ENCODE data around the gene TMEM184C. TPM values are rescaled to one million over a fixed set of nuclear protein-coding genes. Genes with fewer than 3 reads are reported as not detected.

The TMEM184C gene
- total and polyA plus RNA-seq, 2 donors (not counting 1 experiment from before 2014, with no cell fraction given), result 30.6 to 34.3 TPM

- Histone ChIP-seq H3K27ac (ENCODE audit: insufficient read depth, low read length) (no peak overlapping the region), H2AFZ (ENCODE audit: low read length) (no peak overlapping the region), H3K4me1 (ENCODE audit: control insufficient read depth, extremely low read depth, insufficient read depth, low read length) (peaks cover 7% of the 10 kb centered on the region), H3K79me2 (ENCODE audit: control insufficient read depth, insufficient read depth, low read length) (no peaks in the 10 kb centered on the region), H4K20me1 (ENCODE audit: control insufficient read depth, extremely low read depth, insufficient read depth, low read length) (no peaks in the 10 kb centered on the region), H3K36me3 (ENCODE audit: control insufficient read depth, insufficient read depth, low read length) (no peaks in the 10 kb centered on the region), H3K9me3 (ENCODE audit: control insufficient read depth, insufficient read depth, low read depth, low read length) (no peaks in the 10 kb centered on the region), H3K27me3 (ENCODE audit: control insufficient read depth, insufficient read depth, low read length) (no peaks in the 10 kb centered on the region), H3K4me3 (replicated peaks in 1 of 4; ENCODE audit: control extremely low read depth in 1 of 4, insufficient read depth in 1 of 4, low read depth in 3 of 4, low read length in 4 of 4) (no peak overlapping the region), H3K4me2 (ENCODE audit: extremely low read depth, insufficient read depth, low read length) (no peak overlapping the region), H3K9ac (ENCODE audit: insufficient read depth, low read length) (no peak overlapping the region)
- TF ChIP-seq CTCF (conservative IDR thresholded peaks at IDR 0.05 in 1 of 2, IDR thresholded peaks at IDR 0.05 in 1 of 2; ENCODE audit: low read depth in 1 of 2, low read length in 2 of 2) (no peak), EZH2 (IDR thresholded peaks at IDR 0.05; ENCODE audit: low read length, missing control alignments) (no peak)
- DNase-seq (ENCODE audit: low read depth in 2 of 2), result peak in 1 of 2 donors; percentile 62
Measured at GRCh38 chr4:147674496-147674895, 57.3 kb downstream of the TMEM184C start.

GRCh38 chr4:147678106-147678505 lies 60.9 kb downstream of the TMEM184C start:
- no peak overlapping the region for H3K27ac ChIP-seq (ENCODE audit: insufficient read depth, low read length)
- no peaks in the 10 kb centered on the region for H3K9me3 ChIP-seq (ENCODE audit: control insufficient read depth, insufficient read depth, low read depth, low read length)
- H2AFZ ChIP-seq (ENCODE audit: low read length), result no peak overlapping the region
- no peaks in the 10 kb centered on the region for H4K20me1 ChIP-seq (ENCODE audit: control insufficient read depth, extremely low read depth, insufficient read depth, low read length)
- no peaks in the 10 kb centered on the region for H3K36me3 ChIP-seq (ENCODE audit: control insufficient read depth, insufficient read depth, low read length)
- H3K9ac ChIP-seq (ENCODE audit: insufficient read depth, low read length), result no peak overlapping the region
- no peak overlapping the region for H3K4me3 ChIP-seq (replicated peaks in 1 of 4; ENCODE audit: control extremely low read depth in 1 of 4, insufficient read depth in 1 of 4, low read depth in 3 of 4, low read length in 4 of 4)
- H3K27me3 ChIP-seq (ENCODE audit: control insufficient read depth, insufficient read depth, low read length), result no peaks in the 10 kb centered on the region
- H3K79me2 ChIP-seq (ENCODE audit: control insufficient read depth, insufficient read depth, low read length), result peaks cover 11% of the 10 kb centered on the region
- H3K4me1 ChIP-seq (ENCODE audit: control insufficient read depth, extremely low read depth, insufficient read depth, low read length), result peaks cover 9% of the 10 kb centered on the region
- H3K4me2 ChIP-seq (ENCODE audit: extremely low read depth, insufficient read depth, low read length), result peak overlapping the region; percentile 32
- DNase-seq (ENCODE audit: low read depth in 2 of 2), result peak in 1 of 2 donors; percentile 44
- TF ChIP-seq EZH2 (IDR thresholded peaks at IDR 0.05; ENCODE audit: low read length, missing control alignments) (no peak), CTCF (conservative IDR thresholded peaks at IDR 0.05 in 1 of 2, IDR thresholded peaks at IDR 0.05 in 1 of 2; ENCODE audit: low read depth in 1 of 2, low read length in 2 of 2) (no peak)

- Histone ChIP-seq H3K9me3 (ENCODE audit: control insufficient read depth, insufficient read depth, low read depth, low read length) (no peaks in the 10 kb centered on the region), H3K9ac (ENCODE audit: insufficient read depth, low read length) (no peak overlapping the region), H3K27me3 (ENCODE audit: control insufficient read depth, insufficient read depth, low read length) (no peaks in the 10 kb centered on the region), H3K27ac (ENCODE audit: insufficient read depth, low read length) (no peak overlapping the region), H4K20me1 (ENCODE audit: control insufficient read depth, extremely low read depth, insufficient read depth, low read length) (no peaks in the 10 kb centered on the region), H3K4me3 (replicated peaks in 1 of 4; ENCODE audit: control extremely low read depth in 1 of 4, insufficient read depth in 1 of 4, low read depth in 3 of 4, low read length in 4 of 4) (no peak overlapping the region), H2AFZ (ENCODE audit: low read length) (no peak overlapping the region), H3K4me1 (ENCODE audit: control insufficient read depth, extremely low read depth, insufficient read depth, low read length) (peaks cover 9% of the 10 kb centered on the region), H3K79me2 (ENCODE audit: control insufficient read depth, insufficient read depth, low read length) (peaks cover 17% of the 10 kb centered on the region), H3K36me3 (ENCODE audit: control insufficient read depth, insufficient read depth, low read length) (no peaks in the 10 kb centered on the region), H3K4me2 (ENCODE audit: extremely low read depth, insufficient read depth, low read length) (no peak overlapping the region)
- peak; percentile 18 to 68 for DNase-seq (ENCODE audit: low read depth in 2 of 2)
- no peak for TF ChIP-seq EZH2 (IDR thresholded peaks at IDR 0.05; ENCODE audit: low read length, missing control alignments)
- TF ChIP-seq CTCF (conservative IDR thresholded peaks at IDR 0.05 in 1 of 2, IDR thresholded peaks at IDR 0.05 in 1 of 2; ENCODE audit: low read depth in 1 of 2, low read length in 2 of 2), result no peak
Measured at GRCh38 chr4:147678796-147679549, 61.8 kb downstream of the TMEM184C start.
